GM18498 (cell line): ENCODE measurements around the gene SMARCA1.

Experiments used
- ATAC-seq: cut with Tn5 transposase; IDR thresholded peaks from one replicate; pipeline ENCODE4 v1.9.1; 2021; ENCODE audit warnings: mild to moderate bottlenecking, moderate library complexity; ENCODE audit not compliant: unreplicated experiment

SMARCA1 gene

GRCh38 chrX:129529685-129530281 is 6.5 kb upstream of the SMARCA1 start:
- no peak for ATAC-seq

- ATAC-seq, result no peak
These were observed 2.6 kb upstream of the SMARCA1 start for GRCh38 chrX:129525896-129526295.

GRCh38 chrX:129525162-129525561 is 1.9 kb upstream of the SMARCA1 start:
- ATAC-seq, result no peak

DNA sequence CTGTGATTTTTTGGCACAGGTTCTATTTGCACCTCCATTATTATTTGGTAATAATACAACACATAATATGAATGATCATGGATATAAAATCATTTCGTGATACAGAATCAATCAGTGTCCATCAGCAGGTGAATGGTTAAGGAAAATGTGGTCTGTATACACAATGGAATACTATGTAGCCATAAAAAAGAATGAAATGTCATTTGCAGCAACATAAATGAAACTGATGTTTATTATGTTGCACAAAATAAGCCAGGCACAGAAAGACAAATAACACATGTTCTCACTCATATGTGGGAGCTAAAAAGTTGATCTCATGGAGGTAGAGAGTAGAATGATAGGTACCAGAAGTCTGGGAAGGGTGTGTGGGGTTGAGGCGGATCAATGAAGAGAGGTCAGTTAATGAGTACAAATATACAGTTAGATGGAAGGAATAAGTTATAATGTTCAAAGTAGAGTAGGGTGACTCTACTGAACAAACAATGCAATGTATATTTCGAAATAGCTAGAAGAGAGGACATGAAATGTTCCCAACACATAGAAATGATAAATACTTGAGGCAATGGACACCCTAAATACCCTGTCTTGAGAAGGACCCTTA is 1.1 kb upstream of the SMARCA1 start:
- no peak for ATAC-seq

DNA sequence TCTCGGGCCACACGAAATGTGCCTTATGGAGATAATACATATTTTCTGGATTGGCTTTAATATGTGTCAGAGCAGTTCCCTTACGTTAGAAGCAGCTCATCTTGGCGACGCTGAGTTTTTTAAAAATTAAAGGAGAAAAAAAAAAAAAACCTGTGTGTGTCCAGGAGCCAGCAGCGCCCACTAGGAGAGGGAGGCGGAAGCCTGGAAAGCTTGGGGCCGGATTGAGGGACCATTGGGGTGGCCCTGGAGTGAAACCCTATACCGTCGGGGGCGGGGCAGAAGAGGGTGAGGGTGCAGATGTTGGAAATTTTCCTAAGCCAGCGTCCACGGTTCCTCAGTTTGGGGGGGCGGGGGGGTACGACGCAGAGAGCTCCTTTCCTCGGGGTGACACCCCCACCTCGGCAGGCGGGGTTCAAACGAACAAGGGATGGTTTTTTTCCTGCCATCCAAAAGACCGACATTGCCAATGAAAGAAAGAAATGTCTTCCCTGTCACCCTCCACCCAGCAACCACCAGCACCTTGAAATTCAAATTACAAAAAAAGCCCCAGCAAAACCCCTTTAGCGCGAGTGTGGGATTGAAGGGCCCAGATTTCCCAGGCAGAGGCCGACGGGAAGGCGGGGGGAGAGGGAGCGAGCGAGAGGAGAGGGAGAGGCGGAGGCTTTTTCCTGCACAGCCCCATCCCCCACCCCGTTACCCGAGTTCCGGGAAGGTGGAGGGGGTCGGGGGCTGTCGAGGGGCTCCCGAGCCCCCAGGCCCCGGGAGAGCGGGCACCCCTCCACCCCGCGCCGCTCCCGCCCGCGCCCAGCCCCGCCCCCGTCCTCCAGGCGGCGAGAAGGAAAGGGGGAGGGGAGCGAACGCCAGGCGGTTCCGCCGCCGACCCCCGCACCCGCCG is 859 bp downstream of the SMARCA1 start:
- ATAC-seq, result no peak

- ATAC-seq, result no peak
These were observed 3.1 kb downstream of the SMARCA1 start for GRCh38 chrX:129520151-129520550.

DNA sequence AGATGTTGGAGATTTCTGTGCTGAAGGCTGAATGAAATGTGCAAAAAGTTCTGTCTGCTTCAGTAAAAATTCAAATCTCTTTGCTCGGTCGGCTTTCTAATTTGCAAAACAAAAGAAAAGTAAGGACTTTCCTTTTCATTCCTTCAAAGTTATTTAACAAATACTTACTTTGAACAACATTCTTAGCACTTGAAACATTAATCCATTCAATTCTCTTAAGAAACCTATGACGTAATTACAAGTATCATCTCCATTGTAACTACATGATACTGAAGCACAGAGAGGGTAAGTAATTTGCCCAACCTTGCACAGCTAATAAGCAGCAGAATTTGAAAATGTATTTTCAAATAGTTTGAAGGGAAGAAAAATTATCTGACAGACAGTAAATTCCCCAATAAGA is 6.9 kb downstream of the SMARCA1 start:
- ATAC-seq, result no peak

DNA sequence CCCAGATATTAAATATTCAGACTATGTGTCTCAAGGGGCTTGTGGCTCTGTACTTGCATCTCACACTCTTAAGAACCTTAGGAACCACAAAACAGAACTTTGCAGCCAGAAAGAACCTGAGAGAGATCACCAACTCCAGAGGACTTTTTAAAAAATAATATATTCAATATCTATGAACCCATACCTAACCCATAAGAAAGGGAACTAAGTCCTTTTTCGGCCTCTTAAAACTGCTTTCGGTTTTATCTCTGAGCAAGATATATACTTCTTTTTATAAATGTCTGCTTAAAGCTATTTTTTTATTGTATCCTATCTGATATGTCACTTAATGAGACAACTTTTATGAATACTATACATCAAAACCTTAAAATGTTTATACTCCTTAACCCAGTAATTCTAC is 10.9 kb downstream of the SMARCA1 start:
- ATAC-seq, result no peak

- ATAC-seq, result no peak
These were observed 11.6 kb downstream of the SMARCA1 start for GRCh38 chrX:129511689-129512088.

DNA sequence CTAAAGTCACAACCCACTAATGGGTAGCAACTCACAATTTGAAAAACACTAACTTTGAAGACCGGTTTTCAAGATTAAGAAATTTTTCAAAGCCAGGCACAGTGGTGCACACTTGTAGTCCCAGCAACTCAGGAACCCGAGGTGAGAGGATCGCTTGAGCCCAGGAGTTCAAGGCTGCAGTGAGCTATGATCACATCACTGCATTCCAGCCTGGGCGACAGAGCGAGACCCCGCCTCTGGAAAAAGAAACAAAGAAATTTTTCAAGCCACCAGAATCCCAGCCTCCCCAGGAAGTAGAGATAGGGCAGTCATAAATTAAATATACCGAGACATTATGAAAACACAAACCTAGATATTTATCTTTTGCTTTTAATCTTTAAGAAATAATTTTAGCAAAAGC is 13.0 kb downstream of the SMARCA1 start:
- ATAC-seq, result no peak

GRCh38 chrX:129497146-129497843 is 26.0 kb downstream of the SMARCA1 start:
- no peak for ATAC-seq

GRCh38 chrX:129496625-129497024 is 26.7 kb downstream of the SMARCA1 start:
- no peak for ATAC-seq

GRCh38 chrX:129495900-129496299 is 27.4 kb downstream of the SMARCA1 start:
- ATAC-seq, result no peak

DNA sequence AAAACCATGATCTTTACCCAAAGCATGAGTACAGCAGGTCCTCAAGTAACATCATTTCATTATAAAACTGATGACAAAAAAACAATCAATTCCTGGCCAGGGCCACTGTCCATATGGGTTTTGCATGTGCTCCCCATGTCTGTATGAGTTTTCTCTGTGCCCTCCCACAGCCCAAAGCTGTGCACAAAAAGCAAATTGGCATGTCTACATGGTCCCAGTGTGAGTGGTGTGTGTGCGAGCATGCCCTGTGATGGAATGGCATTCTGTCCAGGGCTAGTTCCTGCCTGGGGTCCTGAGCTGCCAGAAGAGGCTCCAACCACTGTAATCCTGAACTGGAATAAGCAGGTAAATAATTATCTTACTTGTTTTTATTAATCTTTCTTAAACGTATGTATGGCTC is 28.4 kb downstream of the SMARCA1 start:
- ATAC-seq, result no peak

- ATAC-seq, result no peak
These were observed 29.6 kb downstream of the SMARCA1 start for GRCh38 chrX:129493643-129494042.

GRCh38 chrX:129490330-129490729 is 33.0 kb downstream of the SMARCA1 start:
- ATAC-seq, result no peak

DNA sequence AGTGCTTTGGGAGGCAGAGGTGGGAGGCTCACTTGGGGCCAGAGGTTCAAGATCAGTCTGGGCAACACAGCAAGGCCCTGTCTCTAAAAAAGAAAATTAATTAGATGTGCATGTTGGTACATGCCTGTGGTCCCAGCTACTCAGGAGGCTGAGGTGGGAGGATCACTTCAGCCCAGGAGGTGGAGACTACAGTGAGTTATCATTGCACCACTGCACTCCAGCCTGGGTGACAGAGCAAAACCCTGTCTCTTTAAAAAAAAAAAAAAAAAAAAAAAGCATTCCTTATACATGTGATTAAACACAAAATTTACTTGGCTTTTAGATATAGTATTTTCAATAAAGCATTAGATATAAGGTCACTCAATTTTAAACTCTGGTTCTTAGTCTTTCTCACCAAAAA is 34.9 kb downstream of the SMARCA1 start:
- no peak for ATAC-seq

GRCh38 chrX:129480889-129481288 is 42.4 kb downstream of the SMARCA1 start:
- no peak for ATAC-seq

GRCh38 chrX:129478516-129478915 is 44.8 kb downstream of the SMARCA1 start:
- no peak for ATAC-seq

GRCh38 chrX:129472116-129472515 is 51.2 kb downstream of the SMARCA1 start:
- no peak for ATAC-seq

- ATAC-seq, result no peak
These were observed 60.6 kb downstream of the SMARCA1 start for GRCh38 chrX:129462707-129463106.
